ENCODE measurements around the gene UBAP2. TPM values are rescaled to one million over a fixed set of nuclear protein-coding genes. Genes with fewer than 3 reads are reported as not detected.

Gene UBAP2
- total and polyA plus RNA-seq, 2 donors (not counting 1 experiment from before 2014, with no cell fraction given), result 15.5 to 26.2 TPM

- no peak overlapping the region for H3K9ac ChIP-seq (ENCODE audit: low read length)
- H3K4me3 ChIP-seq (ENCODE audit: control extremely low read depth in 1 of 5, extremely low read depth in 1 of 5, insufficient read depth in 1 of 5, low read depth in 2 of 5, low read length in 4 of 5), result no peak overlapping the region
- no peaks in the 10 kb centered on the region for H3K4me1 ChIP-seq (ENCODE audit: control insufficient read depth in 2 of 2, insufficient read depth in 2 of 2, low read length in 2 of 2)
- H3K79me2 ChIP-seq (ENCODE audit: control insufficient read depth, insufficient read depth, low read length), result peaks cover 6% of the 10 kb centered on the region
- no peak overlapping the region for H3K27ac ChIP-seq (ENCODE audit: low read length in 2 of 2)
- peaks cover 7% of the 10 kb centered on the region for H4K20me1 ChIP-seq (ENCODE audit: control insufficient read depth, insufficient read depth, low read length, poor library complexity, severe bottlenecking)
- ATAC-seq (ENCODE audit: low read depth), result no peak
- H3K36me3 ChIP-seq (replicated peaks in 1 of 2; ENCODE audit: control extremely low read depth in 1 of 2, control insufficient read depth in 1 of 2, extremely low read depth in 1 of 2, insufficient read depth in 2 of 2, low read length in 1 of 2), result peaks cover 11 to 58% of the 10 kb centered on the region in 2 experiments
- ChIA-PET POLR2A (no interaction called here), CTCF (interaction anchor here (0.8 to 0.9 kb wide), 2 partner anchors 10 to 31 kb away, joined by 4 read pairs; no protein-coding TSS in a partner anchor)
- DNase-seq, result no peak
- Mint-ChIP-seq H3K4me1 (no peaks in the 10 kb centered on the region), H3K27me3 (no peaks in the 10 kb centered on the region), H3K4me3 (no peak overlapping the region), H3K27ac (no peak overlapping the region), H3K9me3 (ENCODE audit: insufficient read depth) (no peaks in the 10 kb centered on the region)
- WGBS (ENCODE audit: insufficient coverage), result 100% methylated on average over 3 of the region's 3 CpGs
- no peak overlapping the region for H2AFZ ChIP-seq (ENCODE audit: insufficient read depth, low read depth, low read length, poor library complexity, severe bottlenecking)
- no peak for TF ChIP-seq EZH2 (IDR thresholded peaks at IDR 0.05; ENCODE audit: borderline replicate concordance, insufficient read depth, low read depth, low read length, poor library complexity, severe bottlenecking)
- no peak overlapping the region for H3K4me2 ChIP-seq (replicated peaks; ENCODE audit: low read depth, low read length, poor library complexity, severe bottlenecking)
- H3K9me3 ChIP-seq (ENCODE audit: control extremely low read depth in 1 of 3, control insufficient read depth in 2 of 3, insufficient read depth in 1 of 3, low read length in 2 of 3), result no peaks in the 10 kb centered on the region
- intact Hi-C loops (cut with micrococcal nuclease), result no loop called here
- H3K27me3 ChIP-seq (replicated peaks in 1 of 4; ENCODE audit: control extremely low read depth in 1 of 4, control insufficient read depth in 3 of 4, insufficient read depth in 4 of 4, low read length in 3 of 4), result no peaks in the 10 kb centered on the region
These were observed 133.6 kb downstream of the UBAP2 start for GRCh38 chr9:33914887-33915628.

DNA sequence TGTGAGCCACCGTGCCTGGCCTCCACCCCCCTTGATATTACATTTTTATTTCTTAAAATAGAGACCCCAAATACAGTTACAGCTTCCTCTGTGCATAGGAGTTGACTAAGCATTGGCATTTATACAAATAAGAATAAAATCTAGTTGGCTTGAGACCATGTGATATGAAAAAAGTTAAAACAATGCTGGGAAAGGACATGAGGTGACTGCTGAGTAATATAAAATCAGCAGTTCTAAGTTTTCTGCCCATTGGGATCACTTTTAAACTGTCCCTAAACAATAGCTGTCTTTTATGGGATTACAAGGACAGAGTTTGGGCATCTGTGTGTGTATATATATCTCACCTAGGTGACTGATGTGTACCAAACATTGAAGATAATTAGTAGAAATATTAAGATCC is 135.1 kb downstream of the UBAP2 start:
- H3K27ac Mint-ChIP-seq, result no peak overlapping the region
- CTCF ChIA-PET, result no interaction called here

More for the DNA sequence above, 135.1 kb downstream of the UBAP2 start:
- Histone ChIP-seq H3K9me3 (ENCODE audit: control extremely low read depth in 1 of 3, control insufficient read depth in 2 of 3, insufficient read depth in 1 of 3, low read length in 2 of 3) (no peaks in the 10 kb centered on the region), H4K20me1 (ENCODE audit: control insufficient read depth, insufficient read depth, low read length, poor library complexity, severe bottlenecking) (peaks cover 16% of the 10 kb centered on the region), H3K36me3 (replicated peaks in 1 of 2; ENCODE audit: control extremely low read depth in 1 of 2, control insufficient read depth in 1 of 2, extremely low read depth in 1 of 2, insufficient read depth in 2 of 2, low read length in 1 of 2) (peaks cover 11 to 50% of the 10 kb centered on the region in 2 experiments), H3K4me3 (ENCODE audit: control extremely low read depth in 1 of 5, extremely low read depth in 1 of 5, insufficient read depth in 1 of 5, low read depth in 2 of 5, low read length in 4 of 5) (no peak overlapping the region), H3K4me2 (replicated peaks; ENCODE audit: low read depth, low read length, poor library complexity, severe bottlenecking) (no peak overlapping the region), H3K4me1 (ENCODE audit: control insufficient read depth in 2 of 2, insufficient read depth in 2 of 2, low read length in 2 of 2) (no peaks in the 10 kb centered on the region), H3K79me2 (ENCODE audit: control insufficient read depth, insufficient read depth, low read length) (peaks cover 12% of the 10 kb centered on the region), H3K9ac (ENCODE audit: low read length) (no peak overlapping the region), H2AFZ (ENCODE audit: insufficient read depth, low read depth, low read length, poor library complexity, severe bottlenecking) (no peak overlapping the region), H3K27ac (ENCODE audit: low read length in 2 of 2) (no peak overlapping the region), H3K27me3 (replicated peaks in 1 of 4; ENCODE audit: control extremely low read depth in 1 of 4, control insufficient read depth in 3 of 4, insufficient read depth in 4 of 4, low read length in 3 of 4) (no peaks in the 10 kb centered on the region)
- H3K9me3 Mint-ChIP-seq (ENCODE audit: insufficient read depth), result no peaks in the 10 kb centered on the region
- H3K27me3 Mint-ChIP-seq, result no peaks in the 10 kb centered on the region
- H3K4me3 Mint-ChIP-seq, result no peak overlapping the region
- POLR2A ChIA-PET, result no interaction called here
- intact Hi-C loops (cut with micrococcal nuclease), result no loop called here
- DNase-seq (no peak), ATAC-seq (ENCODE audit: low read depth) (no peak)
- TF ChIP-seq, protein P1, sequence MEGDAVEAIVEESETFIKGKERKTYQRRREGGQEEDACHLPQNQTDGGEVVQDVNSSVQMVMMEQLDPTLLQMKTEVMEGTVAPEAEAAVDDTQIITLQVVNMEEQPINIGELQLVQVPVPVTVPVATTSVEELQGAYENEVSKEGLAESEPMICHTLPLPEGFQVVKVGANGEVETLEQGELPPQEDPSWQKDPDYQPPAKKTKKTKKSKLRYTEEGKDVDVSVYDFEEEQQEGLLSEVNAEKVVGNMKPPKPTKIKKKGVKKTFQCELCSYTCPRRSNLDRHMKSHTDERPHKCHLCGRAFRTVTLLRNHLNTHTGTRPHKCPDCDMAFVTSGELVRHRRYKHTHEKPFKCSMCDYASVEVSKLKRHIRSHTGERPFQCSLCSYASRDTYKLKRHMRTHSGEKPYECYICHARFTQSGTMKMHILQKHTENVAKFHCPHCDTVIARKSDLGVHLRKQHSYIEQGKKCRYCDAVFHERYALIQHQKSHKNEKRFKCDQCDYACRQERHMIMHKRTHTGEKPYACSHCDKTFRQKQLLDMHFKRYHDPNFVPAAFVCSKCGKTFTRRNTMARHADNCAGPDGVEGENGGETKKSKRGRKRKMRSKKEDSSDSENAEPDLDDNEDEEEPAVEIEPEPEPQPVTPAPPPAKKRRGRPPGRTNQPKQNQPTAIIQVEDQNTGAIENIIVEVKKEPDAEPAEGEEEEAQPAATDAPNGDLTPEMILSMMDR (IDR thresholded peaks at IDR 0.05), result no peak
- TF ChIP-seq EZH2 (IDR thresholded peaks at IDR 0.05; ENCODE audit: borderline replicate concordance, insufficient read depth, low read depth, low read length, poor library complexity, severe bottlenecking), result no peak
- no peaks in the 10 kb centered on the region for H3K4me1 Mint-ChIP-seq
- no CpG with 5 or more reads among the region's 1 CpG for WGBS (ENCODE audit: insufficient coverage)
